B cell (primary cell): ENCODE measurements around the gene ABCA4. TPM values are rescaled to one million over a fixed set of nuclear protein-coding genes. Genes with fewer than 3 reads are reported as not detected.

Experiments
- ATAC-seq: fragments of 200-7000 bp; cut with Tn5 transposase; one replicate; pipeline ENCODE4 v1.10.0; 2021; ENCODE audit warnings: low read depth, mild to moderate bottlenecking, moderate number of reproducible peaks, moderate library complexity
- CTCF ChIA-PET: fragments of 350-600 bp; sonication (Branson Sonifier 250); formaldehyde crosslinking; loops from one replicate; lab custom pipeline; 2021; ENCODE audit warnings: antibody characterized with exemption, inconsistent platforms; lab: Charles Lee
- POLR2A ChIA-PET: fragments of 350-600 bp; sonication (Branson Sonifier 250); formaldehyde crosslinking; loops from one replicate; lab custom pipeline; 2021; ENCODE audit warnings: antibody characterized with exemption; lab: Charles Lee
- DNase-seq: peaks from one replicate; pipeline ENCODE4 v3.0.0; 2013
- H2AFZ ChIP-seq: 2 replicates; pipeline ENCODE4 v1.6.1; 2012; ENCODE audit warnings: mild to moderate bottlenecking, low read depth, low read length; ENCODE audit not compliant: insufficient read depth, poor library complexity, severe bottlenecking
- H3K27ac ChIP-seq, 2 donors: 1 replicate in 1 of 2; 2 replicates in 1 of 2; pipeline ENCODE4 v1.5.1; 2012 to 2013; ENCODE audit warnings: low read length in 2 of 2, mild to moderate bottlenecking in 2 of 2, moderate library complexity in 1 of 2
- H3K27me3 ChIP-seq, 4 experiments: fragments of 200-600 bp in 1 of 4; sonication (generic) in 1 of 4; replicated peaks in 1 of 4; 1 replicate in 2 of 4; 2 replicates in 2 of 4; pipeline versions ENCODE4 v1.6.1 to v1.7.0; 2013 to 2016; ENCODE audit warnings: low read length in 3 of 4, mild to moderate bottlenecking in 2 of 4, mixed read lengths in 1 of 4, moderate library complexity in 1 of 4; ENCODE audit not compliant: insufficient read depth in 4 of 4, control insufficient read depth in 3 of 4; ENCODE audit errors: control extremely low read depth in 1 of 4
- H3K36me3 ChIP-seq, 2 experiments: replicated peaks in 1 of 2; 1 replicate in 1 of 2; 2 replicates in 1 of 2; pipeline versions ENCODE4 v1.6.1 to v1.7.1; 2013; ENCODE audit warnings: low read length in 1 of 2; ENCODE audit not compliant: insufficient read depth in 2 of 2, control insufficient read depth in 1 of 2; ENCODE audit errors: control extremely low read depth in 1 of 2, extremely low read depth in 1 of 2
- H3K4me1 ChIP-seq, 2 donors: fragments of 200-600 bp in 1 of 2; sonication (generic) in 1 of 2; 1 replicate in 1 of 2; 2 replicates in 1 of 2; pipeline versions ENCODE4 v1.5.1 to v1.6.1; 2013 to 2017; ENCODE audit warnings: low read length in 2 of 2; ENCODE audit not compliant: control insufficient read depth in 2 of 2, insufficient read depth in 2 of 2
- H3K4me2 ChIP-seq: replicated peaks from 2 replicates; pipeline ENCODE3; 2012; ENCODE audit warnings: mild to moderate bottlenecking, low read depth, low read length; ENCODE audit not compliant: poor library complexity, severe bottlenecking
- H3K4me3 ChIP-seq, 5 experiments: fragments of 200-600 bp in 1 of 5; sonication (generic) in 1 of 5; 1 replicate in 3 of 5; 2 replicates in 2 of 5; pipeline versions ENCODE4 v1.5.1 to v1.7.0; 2011 to 2016; ENCODE audit warnings: low read length in 4 of 5, mild to moderate bottlenecking in 4 of 5, low read depth in 2 of 5, control low read depth in 1 of 5, moderate library complexity in 1 of 5; ENCODE audit not compliant: insufficient read depth in 1 of 5; ENCODE audit errors: control extremely low read depth in 1 of 5, extremely low read depth in 1 of 5
- H3K79me2 ChIP-seq: fragments of 200-600 bp; sonication (generic); one replicate; pipeline ENCODE4 v1.6.0; 2016; ENCODE audit warnings: low read length; ENCODE audit not compliant: control insufficient read depth, insufficient read depth
- H3K9ac ChIP-seq: fragments of 200-600 bp; sonication (generic); 2 replicates; pipeline ENCODE4 v1.6.1; 2017; ENCODE audit warnings: mild to moderate bottlenecking, low read length, moderate library complexity
- H3K9me3 ChIP-seq, 3 donors: one replicate each; pipeline versions ENCODE4 v1.6.1 to v1.7.1; 2013; ENCODE audit warnings: low read length in 2 of 3; ENCODE audit not compliant: control insufficient read depth in 2 of 3, insufficient read depth in 1 of 3; ENCODE audit errors: control extremely low read depth in 1 of 3
- H4K20me1 ChIP-seq: 2 replicates; pipeline ENCODE4 v1.6.0; 2012; ENCODE audit warnings: mild to moderate bottlenecking, low read length; ENCODE audit not compliant: insufficient read depth, control insufficient read depth, poor library complexity, severe bottlenecking
- H3K27ac Mint-ChIP-seq: one replicate; pipeline ENCODE4 v1.8.0; 2021; ENCODE audit warnings: mixed read lengths
- H3K27me3 Mint-ChIP-seq: one replicate; pipeline ENCODE4 v1.8.0; 2021; ENCODE audit warnings: mixed read lengths
- H3K4me1 Mint-ChIP-seq: one replicate; pipeline ENCODE4 v1.8.0; 2021; ENCODE audit warnings: mixed read lengths
- H3K4me3 Mint-ChIP-seq: one replicate; pipeline ENCODE4 v1.8.0; 2021; ENCODE audit warnings: mixed read lengths
- H3K9me3 Mint-ChIP-seq: one replicate; pipeline ENCODE4 v1.8.0; 2022; ENCODE audit warnings: mixed read lengths; ENCODE audit not compliant: insufficient read depth
- EZH2 ChIP-seq: IDR thresholded peaks from 2 replicates; pipeline ENCODE4 v1.6.1; 2012; ENCODE audit warnings: borderline replicate concordance, low read depth, mild to moderate bottlenecking, moderate library complexity, low read length; ENCODE audit not compliant: insufficient read depth, poor library complexity, severe bottlenecking
- WGBS: methylation state at CpG from one replicate; pipeline ENCODE4 v1.1.5; 2013; ENCODE audit warnings: missing lambda C conversion rate; ENCODE audit not compliant: insufficient coverage; 5-methylcytosine and 5-hydroxymethylcytosine counted together
- intact Hi-C: fragments of 100-400 bp; cut with micrococcal nuclease; formaldehyde crosslinking; loops from one replicate; pipeline ENCODE4 v1.10.0; 2022
- polyA plus RNA-seq: library from polyadenylated mRNA; depleted of rRNA; stranded (reverse); fragments of >200 nt; gene quantifications from 2 replicates; pipeline ENCODE4 v1.2.3, GENCODE V29; 2012
- total RNA-seq, 2 donors: library from RNA; stranded (reverse); fragments of 120-200 nt in 1 of 2; gene quantifications; 1 replicate in 1 of 2; 2 replicates in 1 of 2; pipeline versions ENCODE4 v1.2.3 to v1.2.4, GENCODE V29; 2013 to 2022
- TF ChIP-seq, protein P1 (sequence below): fragments of 200-600 bp; IDR thresholded peaks from one replicate; pipeline ENCODE4 v1.8.0; 2022; ENCODE audit warnings: antibody characterized with exemption, mild to moderate bottlenecking

ABCA4 gene
- total and polyA plus RNA-seq, 2 donors (not counting 1 experiment from before 2014, with no cell fraction given), result not detected

DNA sequence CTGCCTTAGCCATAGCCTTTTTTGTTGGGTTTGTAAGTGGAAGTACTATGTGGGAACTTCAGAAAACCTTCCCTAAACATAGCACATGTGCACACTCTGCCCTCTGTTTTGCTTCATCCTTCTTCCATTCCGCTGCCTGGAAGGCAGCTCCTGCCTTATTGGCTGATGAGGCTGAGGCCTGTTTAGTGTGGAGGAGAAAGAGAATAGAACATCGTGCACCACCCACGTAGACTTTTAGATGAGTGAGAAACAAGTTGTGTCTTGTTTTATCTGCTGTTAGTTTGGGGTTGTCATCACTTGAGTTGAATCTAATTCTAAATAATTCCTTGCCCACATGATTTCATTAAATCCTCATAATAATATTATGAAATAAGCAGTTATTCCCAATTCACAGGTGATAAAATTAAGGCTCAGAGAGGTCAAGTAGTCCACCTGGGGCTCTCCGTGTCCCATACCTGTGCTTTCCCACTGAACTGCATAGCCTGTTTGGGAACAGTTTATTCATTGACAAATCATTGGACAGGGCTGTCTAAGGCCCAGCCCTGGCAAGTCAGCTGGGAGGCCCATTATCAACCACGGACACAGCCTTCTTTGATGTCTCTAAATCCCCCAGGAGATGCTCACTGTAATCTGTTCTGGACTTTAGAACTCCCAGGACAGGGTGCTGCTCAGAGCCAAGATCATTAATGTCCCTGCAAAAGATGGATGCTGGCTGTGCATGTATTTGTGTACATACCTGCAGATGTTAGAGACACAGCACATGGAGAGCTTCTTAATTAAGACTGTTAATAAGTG lies 93.0 kb downstream of the ABCA4 start:
- no peak overlapping the region for H2AFZ ChIP-seq
- H3K27me3 Mint-ChIP-seq, result peaks cover 11% of the 10 kb centered on the region
- ATAC-seq, result no peak
- ChIA-PET POLR2A (no interaction called here), CTCF (interaction anchor here (1.3 to 3.0 kb wide), 2 partner anchors 436 to 777 kb away, joined by 4 to 17 read pairs; no protein-coding TSS in a partner anchor)
- H3K9me3 Mint-ChIP-seq, result no peaks in the 10 kb centered on the region
- no peaks in the 10 kb centered on the region for H4K20me1 ChIP-seq
- no peaks in the 10 kb centered on the region for H3K36me3 ChIP-seq
- H3K27ac ChIP-seq, result no peak overlapping the region
- intact Hi-C loops, result loop anchor here (5.0 kb wide), 2 partner anchors 434 to 779 kb away; no protein-coding TSS in a partner anchor
- H3K4me1 ChIP-seq, result no peaks in the 10 kb centered on the region
- H3K9ac ChIP-seq, result no peak overlapping the region
- no peak overlapping the region for H3K4me3 ChIP-seq
- TF ChIP-seq, protein P1, sequence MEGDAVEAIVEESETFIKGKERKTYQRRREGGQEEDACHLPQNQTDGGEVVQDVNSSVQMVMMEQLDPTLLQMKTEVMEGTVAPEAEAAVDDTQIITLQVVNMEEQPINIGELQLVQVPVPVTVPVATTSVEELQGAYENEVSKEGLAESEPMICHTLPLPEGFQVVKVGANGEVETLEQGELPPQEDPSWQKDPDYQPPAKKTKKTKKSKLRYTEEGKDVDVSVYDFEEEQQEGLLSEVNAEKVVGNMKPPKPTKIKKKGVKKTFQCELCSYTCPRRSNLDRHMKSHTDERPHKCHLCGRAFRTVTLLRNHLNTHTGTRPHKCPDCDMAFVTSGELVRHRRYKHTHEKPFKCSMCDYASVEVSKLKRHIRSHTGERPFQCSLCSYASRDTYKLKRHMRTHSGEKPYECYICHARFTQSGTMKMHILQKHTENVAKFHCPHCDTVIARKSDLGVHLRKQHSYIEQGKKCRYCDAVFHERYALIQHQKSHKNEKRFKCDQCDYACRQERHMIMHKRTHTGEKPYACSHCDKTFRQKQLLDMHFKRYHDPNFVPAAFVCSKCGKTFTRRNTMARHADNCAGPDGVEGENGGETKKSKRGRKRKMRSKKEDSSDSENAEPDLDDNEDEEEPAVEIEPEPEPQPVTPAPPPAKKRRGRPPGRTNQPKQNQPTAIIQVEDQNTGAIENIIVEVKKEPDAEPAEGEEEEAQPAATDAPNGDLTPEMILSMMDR, result no peak
- TF ChIP-seq EZH2, result no peak
- no peaks in the 10 kb centered on the region for H3K4me1 Mint-ChIP-seq
- 92% methylated on average over 2 of the region's 5 CpGs for WGBS
- H3K4me3 Mint-ChIP-seq, result no peak overlapping the region
- H3K4me2 ChIP-seq, result no peak overlapping the region
- DNase-seq, result no peak
- no peaks in the 10 kb centered on the region for H3K9me3 ChIP-seq
- no peak overlapping the region for H3K27ac Mint-ChIP-seq
- no peaks in the 10 kb centered on the region for H3K79me2 ChIP-seq
- H3K27me3 ChIP-seq, result peaks cover 0 to 3% (median 0%) of the 10 kb centered on the region in 4 experiments
